ENCODE measurements around the gene JPH2.

Gene JPH2

GRCh38 chr20:44126445-44126844 lies 60.5 kb downstream of the JPH2 start:
- H3K79me2 ChIP-seq (ENCODE audit: low read length) = no peaks in the 10 kb centered on the region
- TF ChIP-seq EZH2phosphoT487 (IDR thresholded peaks at IDR 0.05; ENCODE audit: low read depth) (no peak), CTCF (IDR thresholded peaks at IDR 0.05; ENCODE audit: low read depth, low read length) (no peak)
- H3K9me3 ChIP-seq (ENCODE audit: insufficient read depth, low read length) = no peaks in the 10 kb centered on the region
- H3K4me2 ChIP-seq (ENCODE audit: low read length) = no peak overlapping the region
- H3K4me1 ChIP-seq (ENCODE audit: low read length) = no peaks in the 10 kb centered on the region
- no peak overlapping the region for H3K4me3 ChIP-seq (ENCODE audit: low read length)
- no peak overlapping the region for H2AFZ ChIP-seq (ENCODE audit: low read depth, low read length)
- no peaks in the 10 kb centered on the region for H3K36me3 ChIP-seq (replicated peaks; ENCODE audit: low read depth, low read length)
- H3K27ac ChIP-seq (ENCODE audit: low read length) = no peak overlapping the region
- H4K20me1 ChIP-seq (ENCODE audit: insufficient read depth, low read length) = no peaks in the 10 kb centered on the region
- no peak overlapping the region for H3K9ac ChIP-seq (ENCODE audit: low read length)
- peaks cover 57% of the 10 kb centered on the region for H3K27me3 ChIP-seq (ENCODE audit: low read depth, low read length)

- no peaks in the 10 kb centered on the region for H3K36me3 ChIP-seq (replicated peaks; ENCODE audit: low read depth, low read length)
- no peaks in the 10 kb centered on the region for H3K79me2 ChIP-seq (ENCODE audit: low read length)
- no peak overlapping the region for H3K9ac ChIP-seq (ENCODE audit: low read length)
- no peaks in the 10 kb centered on the region for H4K20me1 ChIP-seq (ENCODE audit: insufficient read depth, low read length)
- H3K27me3 ChIP-seq (ENCODE audit: low read depth, low read length) = peaks cover 57% of the 10 kb centered on the region
- no peak overlapping the region for H2AFZ ChIP-seq (ENCODE audit: low read depth, low read length)
- H3K27ac ChIP-seq (ENCODE audit: low read length) = no peak overlapping the region
- no peaks in the 10 kb centered on the region for H3K9me3 ChIP-seq (ENCODE audit: insufficient read depth, low read length)
- H3K4me3 ChIP-seq (ENCODE audit: low read length) = no peak overlapping the region
- no peak for TF ChIP-seq CTCF (IDR thresholded peaks at IDR 0.05; ENCODE audit: low read depth, low read length)
- no peak for TF ChIP-seq EZH2phosphoT487 (IDR thresholded peaks at IDR 0.05; ENCODE audit: low read depth)
- no peak overlapping the region for H3K4me2 ChIP-seq (ENCODE audit: low read length)
- H3K4me1 ChIP-seq (ENCODE audit: low read length) = no peaks in the 10 kb centered on the region
These were observed 61.5 kb downstream of the JPH2 start for GRCh38 chr20:44125332-44126127.

- no peaks in the 10 kb centered on the region for H3K36me3 ChIP-seq (replicated peaks; ENCODE audit: low read depth, low read length)
- no peak for TF ChIP-seq EZH2phosphoT487 (IDR thresholded peaks at IDR 0.05; ENCODE audit: low read depth)
- no peak for TF ChIP-seq CTCF (IDR thresholded peaks at IDR 0.05; ENCODE audit: low read depth, low read length)
- H3K9me3 ChIP-seq (ENCODE audit: insufficient read depth, low read length) = no peaks in the 10 kb centered on the region
- H3K4me1 ChIP-seq (ENCODE audit: low read length) = no peaks in the 10 kb centered on the region
- no peak overlapping the region for H3K9ac ChIP-seq (ENCODE audit: low read length)
- peaks cover 59% of the 10 kb centered on the region for H3K27me3 ChIP-seq (ENCODE audit: low read depth, low read length)
- H2AFZ ChIP-seq (ENCODE audit: low read depth, low read length) = no peak overlapping the region
- no peak overlapping the region for H3K27ac ChIP-seq (ENCODE audit: low read length)
- H4K20me1 ChIP-seq (ENCODE audit: insufficient read depth, low read length) = no peaks in the 10 kb centered on the region
- H3K79me2 ChIP-seq (ENCODE audit: low read length) = no peaks in the 10 kb centered on the region
- H3K4me2 ChIP-seq (ENCODE audit: low read length) = no peak overlapping the region
- no peak overlapping the region for H3K4me3 ChIP-seq (ENCODE audit: low read length)
These were observed 63.0 kb downstream of the JPH2 start for GRCh38 chr20:44123874-44124535.

- no peak overlapping the region for H3K4me3 ChIP-seq (ENCODE audit: low read length)
- no peaks in the 10 kb centered on the region for H3K79me2 ChIP-seq (ENCODE audit: low read length)
- H3K9ac ChIP-seq (ENCODE audit: low read length) = no peak overlapping the region
- H3K36me3 ChIP-seq (replicated peaks; ENCODE audit: low read depth, low read length) = no peaks in the 10 kb centered on the region
- no peaks in the 10 kb centered on the region for H3K9me3 ChIP-seq (ENCODE audit: insufficient read depth, low read length)
- no peak overlapping the region for H3K27ac ChIP-seq (ENCODE audit: low read length)
- no peaks in the 10 kb centered on the region for H3K4me1 ChIP-seq (ENCODE audit: low read length)
- H4K20me1 ChIP-seq (ENCODE audit: insufficient read depth, low read length) = no peaks in the 10 kb centered on the region
- TF ChIP-seq EZH2phosphoT487 (IDR thresholded peaks at IDR 0.05; ENCODE audit: low read depth) = no peak
- no peak for TF ChIP-seq CTCF (IDR thresholded peaks at IDR 0.05; ENCODE audit: low read depth, low read length)
- H3K4me2 ChIP-seq (ENCODE audit: low read length) = no peak overlapping the region
- peaks cover 62% of the 10 kb centered on the region for H3K27me3 ChIP-seq (ENCODE audit: low read depth, low read length)
- H2AFZ ChIP-seq (ENCODE audit: low read depth, low read length) = no peak overlapping the region
These were observed 63.7 kb downstream of the JPH2 start for GRCh38 chr20:44123251-44123650.

Data from OCI-LY3 (cell line).